Endothelial cell of umbilical vein (primary cell): ENCODE results near the gene DHRS12. TPM values are rescaled to one million over a fixed set of nuclear protein-coding genes. Genes with fewer than 3 reads are reported as not detected.

Source experiments
- BruUV-seq: library from RNA; stranded (reverse); fragments of 400-500 nt; replicated peaks from 2 replicates; lab custom pipeline; 2021; lab: Mats Ljungman, UMichigan
- CTCF ChIA-PET: fragments of 300-600, 350-600 bp; sonication (Branson Sonifier 250); formaldehyde crosslinking; loops from one replicate; lab custom pipeline; 2021; ENCODE audit warnings: antibody characterized with exemption, inconsistent platforms; lab: Charles Lee
- POLR2A ChIA-PET: fragments of 300-600, 350-600 bp; sonication (Branson Sonifier 250); formaldehyde crosslinking; loops from one replicate; lab custom pipeline; 2021; ENCODE audit warnings: antibody characterized with exemption, inconsistent platforms; lab: Charles Lee
- DNase-seq: peaks from one replicate; pipeline ENCODE4 v3.0.0-alpha.2; 2011; ENCODE audit warnings: low read depth, low spot score
- FAIRE-seq: peaks from 2 replicates; lab custom pipeline; 2011; peaks lifted over from hg19 to GRCh38; lab: Jason Lieb, UNC
- H2AFZ ChIP-seq: 2 replicates; pipeline ENCODE4 v1.6.0; 2012; ENCODE audit warnings: low read depth, low read length, control low read depth, inconsistent platforms
- H3K27ac ChIP-seq: 2 replicates; pipeline ENCODE4 v1.5.1; 2011; ENCODE audit warnings: low read depth, mild to moderate bottlenecking, control low read depth, low read length, moderate library complexity; ENCODE audit not compliant: insufficient read depth
- H3K27me3 ChIP-seq, 2 experiments: 2 replicates each; pipeline versions ENCODE4 v1.6.0 to v1.6.1; 2011; ENCODE audit warnings: low read length in 2 of 2, mixed read lengths in 1 of 2; ENCODE audit not compliant: control insufficient read depth in 2 of 2, insufficient read depth in 2 of 2
- H3K36me3 ChIP-seq, 2 experiments: 2 replicates in 1 of 2; 3 replicates in 1 of 2; pipeline ENCODE4 v1.5.1; 2011; ENCODE audit warnings: low read length in 2 of 2, mild to moderate bottlenecking in 1 of 2, moderate library complexity in 1 of 2; ENCODE audit not compliant: control insufficient read depth in 2 of 2, insufficient read depth in 2 of 2; ENCODE audit errors: extremely low read depth in 1 of 2
- H3K4me1 ChIP-seq: 3 replicates; pipeline ENCODE4 v1.5.1; 2011; ENCODE audit warnings: mild to moderate bottlenecking, low read length; ENCODE audit not compliant: control insufficient read depth, insufficient read depth; ENCODE audit errors: extremely low read depth
- H3K4me2 ChIP-seq: 2 replicates; pipeline ENCODE4 v1.6.1; 2011; ENCODE audit warnings: low read length, control low read depth, mixed read lengths; ENCODE audit not compliant: insufficient read depth
- H3K4me3 ChIP-seq, 3 experiments: fragments of 200-600 bp in 1 of 3; sonication (generic), shearing (Covaris generic) in 1 of 3; replicated peaks in 1 of 3; 2 replicates each; pipeline ENCODE4 v1.5.1; 2011 to 2016; ENCODE audit warnings: control low read depth in 3 of 3, low read length in 3 of 3, mild to moderate bottlenecking in 2 of 3, inconsistent platforms in 1 of 3, low read depth in 1 of 3, moderate library complexity in 1 of 3; ENCODE audit not compliant: insufficient read depth in 1 of 3
- H3K79me2 ChIP-seq: 2 replicates; pipeline ENCODE4 v1.6.0; 2012; ENCODE audit warnings: low read length, inconsistent platforms; ENCODE audit not compliant: control insufficient read depth, insufficient read depth
- H3K9ac ChIP-seq: replicated peaks from 2 replicates; pipeline ENCODE3; 2011; ENCODE audit warnings: low read length, control low read depth; ENCODE audit not compliant: insufficient read depth; ENCODE audit errors: extremely low read depth
- H3K9me1 ChIP-seq: replicated peaks from 3 replicates; pipeline ENCODE4 v1.6.0; 2011; ENCODE audit warnings: mild to moderate bottlenecking, low read length; ENCODE audit not compliant: control insufficient read depth, insufficient read depth; ENCODE audit errors: extremely low read depth
- H3K9me3 ChIP-seq: replicated peaks from 2 replicates; pipeline ENCODE4 v1.5.1; 2012; ENCODE audit warnings: low read length, inconsistent platforms; ENCODE audit not compliant: control insufficient read depth, insufficient read depth
- H4K20me1 ChIP-seq: replicated peaks from 2 replicates; pipeline ENCODE3; 2011; ENCODE audit warnings: mild to moderate bottlenecking, low read length; ENCODE audit not compliant: control insufficient read depth, insufficient read depth; ENCODE audit errors: extremely low read depth
- EZH2 ChIP-seq: IDR thresholded peaks from 2 replicates; pipeline ENCODE4 v1.6.1; 2012; ENCODE audit warnings: borderline replicate concordance, low read depth, mild to moderate bottlenecking, moderate library complexity, low read length, inconsistent platforms; ENCODE audit not compliant: severe bottlenecking
- FOS ChIP-seq: IDR thresholded peaks from 2 replicates; pipeline ENCODE4 v1.6.1; 2011; ENCODE audit warnings: mild to moderate bottlenecking, low read length, moderate library complexity, borderline replicate concordance; ENCODE audit not compliant: insufficient read depth
- POLR2A ChIP-seq: IDR thresholded peaks from 2 replicates; pipeline ENCODE4 v1.6.1; 2012; ENCODE audit warnings: low read depth, mild to moderate bottlenecking, control low read depth, low read length
- dilution Hi-C: fragments of 300-500 bp; cut with MboI; formaldehyde crosslinking; loops from one replicate; pipeline ENCODE4 v1.15.0; 2019; ENCODE audit warnings: low sequenced_read_pairs; ENCODE audit not compliant: extremely low pct_ligation_motif_present
- intact Hi-C: fragments of 100-400 bp; cut with micrococcal nuclease; formaldehyde crosslinking; loops from one replicate; pipeline ENCODE4 v1.10.0; 2022
- polyA plus RNA-seq, 4 experiments: library from polyadenylated mRNA; depleted of rRNA in 3 of 4; stranded (reverse) in 3 of 4; unstranded in 1 of 4; fragments of >200 nt; gene quantifications; 2 replicates each; pipeline versions ENCODE4 v1.2.1 to v1.2.3, GENCODE V29; 2011 to 2012; ENCODE audit warnings: missing spikeins in 1 of 4
- total RNA-seq: library from RNA; stranded (reverse); gene quantifications from 2 replicates; pipeline ENCODE4 v1.2.3, GENCODE V29; 2021
- TF ChIP-seq, protein P1 (sequence below), 2 donors: IDR thresholded peaks; 1 replicate in 1 of 2; 2 replicates in 1 of 2; pipeline ENCODE4 v1.5.1; 2011; ENCODE audit warnings: low read length in 2 of 2, mild to moderate bottlenecking in 2 of 2, moderate library complexity in 2 of 2, control low read depth in 1 of 2, inconsistent platforms in 1 of 2, low read depth in 1 of 2; ENCODE audit not compliant: insufficient read depth in 1 of 2; ENCODE audit errors: extremely low read depth in 1 of 2

The DHRS12 gene
- total and polyA plus RNA-seq, 2 donors (not counting 3 experiments of a cell fraction or from before 2014, with no cell fraction given) = 8.9 to 9.1 TPM

- no peak overlapping the region for H3K4me3 ChIP-seq
- intact Hi-C loops (loop anchor here (2.0 to 10.0 kb wide), 2 partner anchors 38 to 180 kb away; partner anchors contain the start of gene WDFY2), dilution Hi-C loops (no loop called here)
- no peaks in the 10 kb centered on the region for H3K9me3 ChIP-seq
- H4K20me1 ChIP-seq = no peaks in the 10 kb centered on the region
- no peak overlapping the region for H3K4me2 ChIP-seq
- H3K27ac ChIP-seq = no peak overlapping the region
- TF ChIP-seq EZH2 (no peak), POLR2A (no peak), FOS (peak; percentile 48)
- TF ChIP-seq, protein P1, sequence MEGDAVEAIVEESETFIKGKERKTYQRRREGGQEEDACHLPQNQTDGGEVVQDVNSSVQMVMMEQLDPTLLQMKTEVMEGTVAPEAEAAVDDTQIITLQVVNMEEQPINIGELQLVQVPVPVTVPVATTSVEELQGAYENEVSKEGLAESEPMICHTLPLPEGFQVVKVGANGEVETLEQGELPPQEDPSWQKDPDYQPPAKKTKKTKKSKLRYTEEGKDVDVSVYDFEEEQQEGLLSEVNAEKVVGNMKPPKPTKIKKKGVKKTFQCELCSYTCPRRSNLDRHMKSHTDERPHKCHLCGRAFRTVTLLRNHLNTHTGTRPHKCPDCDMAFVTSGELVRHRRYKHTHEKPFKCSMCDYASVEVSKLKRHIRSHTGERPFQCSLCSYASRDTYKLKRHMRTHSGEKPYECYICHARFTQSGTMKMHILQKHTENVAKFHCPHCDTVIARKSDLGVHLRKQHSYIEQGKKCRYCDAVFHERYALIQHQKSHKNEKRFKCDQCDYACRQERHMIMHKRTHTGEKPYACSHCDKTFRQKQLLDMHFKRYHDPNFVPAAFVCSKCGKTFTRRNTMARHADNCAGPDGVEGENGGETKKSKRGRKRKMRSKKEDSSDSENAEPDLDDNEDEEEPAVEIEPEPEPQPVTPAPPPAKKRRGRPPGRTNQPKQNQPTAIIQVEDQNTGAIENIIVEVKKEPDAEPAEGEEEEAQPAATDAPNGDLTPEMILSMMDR (IDR thresholded peaks at IDR 0.05; ENCODE audit: extremely low read depth in 1 of 2, insufficient read depth in 1 of 2, low read depth in 1 of 2, low read length in 2 of 2) = no peak
- FAIRE-seq (peak; percentile 89), DNase-seq (peak; percentile 78)
- no TSS peak for BruUV-seq
- H3K27me3 ChIP-seq = no peaks in the 10 kb centered on the region
- CTCF ChIA-PET = interaction anchor here (0.8 to 1.9 kb wide), 7 partner anchors 16 to 638 kb away, joined by 3 to 8 read pairs (median 3); no protein-coding TSS in a partner anchor
- H3K79me2 ChIP-seq = no peaks in the 10 kb centered on the region
- H3K36me3 ChIP-seq = no peaks in the 10 kb centered on the region
- no peaks in the 10 kb centered on the region for H3K9me1 ChIP-seq
- no peak overlapping the region for H3K9ac ChIP-seq
- POLR2A ChIA-PET = interaction anchor here (1.4 kb wide), 1 partner anchor 311 kb away, joined by 8 read pairs; the partner anchor contains the start of gene INTS6
- H3K4me1 ChIP-seq = peaks cover 11% of the 10 kb centered on the region
- no peak overlapping the region for H2AFZ ChIP-seq
These were observed 39.5 kb downstream of the DHRS12 start for GRCh38 chr13:51764184-51765141.
